Measurements from ENCODE around the gene HSDL2.

HSDL2 gene

DNA sequence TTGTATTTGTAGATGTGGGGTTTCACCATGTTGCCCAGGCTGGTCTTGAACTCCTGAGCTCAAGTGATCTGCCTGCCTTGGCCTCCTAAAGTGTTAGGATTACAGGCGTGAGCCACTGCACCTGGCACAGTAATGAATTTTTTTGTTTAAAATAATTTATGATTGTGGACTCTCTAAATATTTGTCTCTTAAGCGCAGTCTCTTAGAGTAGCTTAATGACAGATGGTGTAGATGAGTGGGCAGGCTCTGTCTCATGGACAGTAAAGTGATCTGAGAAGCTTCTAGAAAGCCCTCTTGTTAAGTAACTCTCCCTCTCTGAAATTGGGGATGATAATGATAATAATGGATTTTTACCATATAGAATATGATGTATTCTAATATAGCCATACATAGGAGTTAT lies 59.3 kb downstream of the HSDL2 start:
- no CpG with 5 or more reads among the region's 2 CpGs for WGBS, 2 donors (ENCODE audit: extremely low coverage in 2 of 2, insufficient read length in 2 of 2, insufficient replicate concordance in 1 of 2)
- Histone ChIP-seq H3K9me3 (replicated peaks in 1 of 2; ENCODE audit: control insufficient read depth in 2 of 2, insufficient read depth in 1 of 2, low read depth in 1 of 2, low read length in 2 of 2) (no peaks in the 10 kb centered on the region), H3K79me1 (ENCODE audit: low read depth, low read length) (no peaks in the 10 kb centered on the region), H3K23ac (ENCODE audit: low read depth, low read length, poor library complexity) (no peak overlapping the region), H3K4me1 (ENCODE audit: control insufficient read depth in 2 of 2, insufficient read depth in 1 of 2, low read depth in 1 of 2, low read length in 2 of 2) (no peaks in the 10 kb centered on the region), H3K4me3 (ENCODE audit: low read length in 2 of 2) (no peak overlapping the region), H3K9ac (ENCODE audit: low read depth, low read length, poor library complexity) (no peak overlapping the region), H4K91ac (ENCODE audit: low read depth, low read length, poor library complexity) (no peak overlapping the region), H3K4ac (ENCODE audit: low read length) (no peak overlapping the region), H3K36me3 (replicated peaks in 1 of 2; ENCODE audit: control insufficient read depth in 2 of 2, insufficient read depth in 2 of 2, low read length in 2 of 2) (peaks cover 1 to 69% of the 10 kb centered on the region in 2 donors), H2BK5ac (ENCODE audit: low read length) (no peak overlapping the region), H3K27ac (replicated peaks; ENCODE audit: low read length) (no peak overlapping the region), H2BK120ac (ENCODE audit: low read depth, low read length) (no peak overlapping the region), H3K14ac (ENCODE audit: low read length) (no peak overlapping the region), H2AK5ac (ENCODE audit: low read depth, low read length) (no peak overlapping the region), H3K27me3 (ENCODE audit: control insufficient read depth in 3 of 3, insufficient read depth in 3 of 3, low read depth in 1 of 3, low read length in 3 of 3) (no peaks in the 10 kb centered on the region), H2AFZ (ENCODE audit: low read length) (no peak overlapping the region), H3K4me2 (ENCODE audit: insufficient read depth, low read length, poor library complexity, severe bottlenecking) (no peak overlapping the region), H2BK15ac (ENCODE audit: low read length) (no peak overlapping the region), H4K8ac (ENCODE audit: low read depth, low read length) (no peak overlapping the region), H2BK12ac (ENCODE audit: low read length) (no peak overlapping the region), H3K18ac (ENCODE audit: low read length) (no peak overlapping the region)
- no peak for DNase-seq (ENCODE audit: low spot score)

DNA sequence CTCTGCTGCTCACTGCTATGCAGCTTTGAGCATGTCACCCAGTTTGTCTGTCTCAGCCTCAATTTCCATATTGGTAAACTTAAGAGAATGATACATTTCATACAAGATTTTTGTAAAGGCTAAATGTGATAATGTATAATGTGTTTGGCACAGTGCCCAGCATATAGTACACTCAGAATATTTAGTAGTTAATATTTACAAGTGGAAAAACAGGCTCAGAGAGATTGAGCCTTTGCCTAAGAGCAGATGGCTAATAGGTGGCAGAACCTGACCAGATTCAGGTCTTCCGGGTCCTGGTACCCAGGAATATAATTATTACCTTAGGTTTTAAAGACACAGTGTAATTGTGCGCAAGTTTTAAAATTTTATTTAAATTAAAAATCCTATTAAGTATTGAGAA lies 59.9 kb downstream of the HSDL2 start:
- Histone ChIP-seq H3K27ac (replicated peaks; ENCODE audit: low read length) (no peak overlapping the region), H3K4me3 (ENCODE audit: low read length in 2 of 2) (no peak overlapping the region), H2BK12ac (ENCODE audit: low read length) (no peak overlapping the region), H3K4me1 (ENCODE audit: control insufficient read depth in 2 of 2, insufficient read depth in 1 of 2, low read depth in 1 of 2, low read length in 2 of 2) (no peaks in the 10 kb centered on the region), H3K27me3 (ENCODE audit: control insufficient read depth in 3 of 3, insufficient read depth in 3 of 3, low read depth in 1 of 3, low read length in 3 of 3) (no peaks in the 10 kb centered on the region), H3K18ac (ENCODE audit: low read length) (no peak overlapping the region), H3K23ac (ENCODE audit: low read depth, low read length, poor library complexity) (no peak overlapping the region), H3K9me3 (replicated peaks in 1 of 2; ENCODE audit: control insufficient read depth in 2 of 2, insufficient read depth in 1 of 2, low read depth in 1 of 2, low read length in 2 of 2) (no peaks in the 10 kb centered on the region), H4K91ac (ENCODE audit: low read depth, low read length, poor library complexity) (no peak overlapping the region), H3K36me3 (replicated peaks in 1 of 2; ENCODE audit: control insufficient read depth in 2 of 2, insufficient read depth in 2 of 2, low read length in 2 of 2) (peaks cover 0 to 64% of the 10 kb centered on the region in 2 donors), H2BK15ac (ENCODE audit: low read length) (no peak overlapping the region), H3K9ac (ENCODE audit: low read depth, low read length, poor library complexity) (no peak overlapping the region), H4K8ac (ENCODE audit: low read depth, low read length) (no peak overlapping the region), H3K4me2 (ENCODE audit: insufficient read depth, low read length, poor library complexity, severe bottlenecking) (no peak overlapping the region), H2BK120ac (ENCODE audit: low read depth, low read length) (no peak overlapping the region), H2AFZ (ENCODE audit: low read length) (no peak overlapping the region), H2BK5ac (ENCODE audit: low read length) (no peak overlapping the region), H3K14ac (ENCODE audit: low read length) (no peak overlapping the region), H2AK5ac (ENCODE audit: low read depth, low read length) (no peak overlapping the region), H3K4ac (ENCODE audit: low read length) (no peak overlapping the region), H3K79me1 (ENCODE audit: low read depth, low read length) (no peaks in the 10 kb centered on the region)
- no peak for DNase-seq (ENCODE audit: low spot score)
- WGBS, 2 donors (ENCODE audit: extremely low coverage in 2 of 2, insufficient read length in 2 of 2, insufficient replicate concordance in 1 of 2), result no CpG with 5 or more reads among the region's 2 CpGs

DNA sequence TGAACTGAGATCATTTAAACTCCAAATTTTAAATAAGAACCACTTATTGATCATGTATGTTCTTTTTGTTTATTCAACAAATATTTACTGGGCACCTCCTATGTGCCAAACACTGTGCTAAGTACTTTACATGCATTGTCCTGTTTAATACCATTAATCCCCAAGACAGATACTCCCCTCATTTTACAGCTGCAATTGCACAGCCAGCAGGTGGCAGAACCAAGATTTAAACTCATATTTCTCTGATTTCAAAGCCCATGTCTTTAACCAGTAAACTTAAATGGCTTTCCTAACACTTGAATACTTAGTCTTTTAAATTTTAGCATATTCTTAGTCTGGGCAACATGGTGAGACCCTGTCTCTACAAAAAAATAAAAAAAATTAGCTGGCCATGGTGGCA lies 63.3 kb downstream of the HSDL2 start:
- H2AFZ ChIP-seq (ENCODE audit: low read length), result no peak overlapping the region
- no peak overlapping the region for H4K8ac ChIP-seq (ENCODE audit: low read depth, low read length)
- no peak overlapping the region for H3K9ac ChIP-seq (ENCODE audit: low read depth, low read length, poor library complexity)
- no peak overlapping the region for H3K4me2 ChIP-seq (ENCODE audit: insufficient read depth, low read length, poor library complexity, severe bottlenecking)
- H2BK15ac ChIP-seq (ENCODE audit: low read length), result no peak overlapping the region
- H4K91ac ChIP-seq (ENCODE audit: low read depth, low read length, poor library complexity), result no peak overlapping the region
- no peak overlapping the region for H3K14ac ChIP-seq (ENCODE audit: low read length)
- no peak overlapping the region for H3K4me3 ChIP-seq (ENCODE audit: low read length in 2 of 2)
- no peaks in the 10 kb centered on the region for H3K27me3 ChIP-seq (ENCODE audit: control insufficient read depth in 3 of 3, insufficient read depth in 3 of 3, low read depth in 1 of 3, low read length in 3 of 3)
- H2BK12ac ChIP-seq (ENCODE audit: low read length), result no peak overlapping the region
- H3K27ac ChIP-seq (replicated peaks; ENCODE audit: low read length), result no peak overlapping the region
- H2BK120ac ChIP-seq (ENCODE audit: low read depth, low read length), result no peak overlapping the region
- no peaks in the 10 kb centered on the region for H3K79me1 ChIP-seq (ENCODE audit: low read depth, low read length)
- H2BK5ac ChIP-seq (ENCODE audit: low read length), result no peak overlapping the region
- H3K18ac ChIP-seq (ENCODE audit: low read length), result no peak overlapping the region
- H3K23ac ChIP-seq (ENCODE audit: low read depth, low read length, poor library complexity), result no peak overlapping the region
- H3K4me1 ChIP-seq (ENCODE audit: control insufficient read depth in 2 of 2, insufficient read depth in 1 of 2, low read depth in 1 of 2, low read length in 2 of 2), result no peaks in the 10 kb centered on the region
- DNase-seq (ENCODE audit: low spot score), result no peak
- H3K4ac ChIP-seq (ENCODE audit: low read length), result no peak overlapping the region
- no peak overlapping the region for H2AK5ac ChIP-seq (ENCODE audit: low read depth, low read length)
- H3K9me3 ChIP-seq (replicated peaks in 1 of 2; ENCODE audit: control insufficient read depth in 2 of 2, insufficient read depth in 1 of 2, low read depth in 1 of 2, low read length in 2 of 2), result no peaks in the 10 kb centered on the region
- H3K36me3 ChIP-seq (replicated peaks in 1 of 2; ENCODE audit: control insufficient read depth in 2 of 2, insufficient read depth in 2 of 2, low read length in 2 of 2), result peaks cover 2 to 47% of the 10 kb centered on the region in 2 donors

DNA sequence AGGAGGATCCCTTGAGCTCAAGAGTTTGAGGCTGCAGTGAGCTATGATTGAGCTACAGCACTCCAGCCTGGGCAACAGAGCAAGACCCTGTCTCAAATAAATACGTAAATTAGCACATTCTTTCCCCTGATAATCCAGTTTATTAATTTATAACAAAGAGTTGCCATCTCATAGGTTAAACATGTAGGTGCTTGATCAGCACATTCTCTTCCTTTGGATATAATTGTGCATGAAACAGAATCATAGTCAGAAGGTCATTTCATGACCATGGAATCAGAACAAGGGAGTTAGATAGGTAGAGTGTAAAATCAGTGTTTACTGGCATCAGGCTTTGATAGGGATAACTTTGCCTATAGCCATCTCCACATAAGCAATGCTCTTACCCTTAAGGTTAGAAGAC lies 63.7 kb downstream of the HSDL2 start:
- DNase-seq (ENCODE audit: low spot score), result no peak
- no peaks in the 10 kb centered on the region for H3K79me1 ChIP-seq (ENCODE audit: low read depth, low read length)
- no peak overlapping the region for H3K27ac ChIP-seq (replicated peaks; ENCODE audit: low read length)
- no CpG with 5 or more reads among the region's 1 CpG for WGBS, 2 donors (ENCODE audit: extremely low coverage in 2 of 2, insufficient read length in 2 of 2, insufficient replicate concordance in 1 of 2)
- H3K4ac ChIP-seq (ENCODE audit: low read length), result no peak overlapping the region
- no peak overlapping the region for H4K91ac ChIP-seq (ENCODE audit: low read depth, low read length, poor library complexity)
- H3K4me3 ChIP-seq (ENCODE audit: low read length in 2 of 2), result no peak overlapping the region
- no peak overlapping the region for H2BK12ac ChIP-seq (ENCODE audit: low read length)
- no peak overlapping the region for H2AFZ ChIP-seq (ENCODE audit: low read length)
- H3K18ac ChIP-seq (ENCODE audit: low read length), result no peak overlapping the region
- H3K4me2 ChIP-seq (ENCODE audit: insufficient read depth, low read length, poor library complexity, severe bottlenecking), result no peak overlapping the region
- no peak overlapping the region for H4K8ac ChIP-seq (ENCODE audit: low read depth, low read length)
- H2BK5ac ChIP-seq (ENCODE audit: low read length), result no peak overlapping the region
- no peaks in the 10 kb centered on the region for H3K27me3 ChIP-seq (ENCODE audit: control insufficient read depth in 3 of 3, insufficient read depth in 3 of 3, low read depth in 1 of 3, low read length in 3 of 3)
- no peak overlapping the region for H2BK15ac ChIP-seq (ENCODE audit: low read length)
- no peaks in the 10 kb centered on the region for H3K9me3 ChIP-seq (replicated peaks in 1 of 2; ENCODE audit: control insufficient read depth in 2 of 2, insufficient read depth in 1 of 2, low read depth in 1 of 2, low read length in 2 of 2)
- H3K14ac ChIP-seq (ENCODE audit: low read length), result no peak overlapping the region
- H3K23ac ChIP-seq (ENCODE audit: low read depth, low read length, poor library complexity), result no peak overlapping the region
- H2BK120ac ChIP-seq (ENCODE audit: low read depth, low read length), result no peak overlapping the region
- H3K9ac ChIP-seq (ENCODE audit: low read depth, low read length, poor library complexity), result no peak overlapping the region
- no peaks in the 10 kb centered on the region for H3K4me1 ChIP-seq (ENCODE audit: control insufficient read depth in 2 of 2, insufficient read depth in 1 of 2, low read depth in 1 of 2, low read length in 2 of 2)
- H2AK5ac ChIP-seq (ENCODE audit: low read depth, low read length), result no peak overlapping the region
- peaks cover 2 to 44% of the 10 kb centered on the region in 2 donors for H3K36me3 ChIP-seq (replicated peaks in 1 of 2; ENCODE audit: control insufficient read depth in 2 of 2, insufficient read depth in 2 of 2, low read length in 2 of 2)
